GM12873 (cell line): ENCODE results near the gene MFGE8.

Experiments
- TF ChIP-seq, protein P1 (sequence below): IDR thresholded peaks from 2 replicates; pipeline ENCODE4 v1.5.1; 2012; ENCODE audit warnings: low read depth, mild to moderate bottlenecking, moderate library complexity, low read length, control low read depth; ENCODE audit not compliant: insufficient read depth; ENCODE audit errors: missing control alignments

The MFGE8 gene

DNA sequence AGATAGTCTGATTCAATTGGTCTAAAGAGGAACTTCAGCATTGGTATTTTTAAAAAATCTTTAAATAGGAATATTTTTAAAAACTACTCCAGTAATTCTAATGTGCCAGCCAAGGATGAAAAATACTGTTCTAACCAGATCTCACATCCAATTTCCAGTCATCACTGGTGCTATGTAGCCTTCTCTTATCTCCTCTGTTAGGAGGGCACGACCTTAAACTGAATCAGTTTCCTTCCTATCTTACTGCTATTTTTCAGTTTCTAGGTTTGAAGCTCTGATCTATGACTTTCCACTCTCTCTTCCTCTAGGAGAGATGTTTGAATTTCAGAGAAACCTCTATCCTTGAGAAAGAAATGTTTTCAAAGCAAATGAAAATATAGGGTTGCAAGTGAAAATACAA is 49.8 kb downstream of the MFGE8 start:
- TF ChIP-seq, protein P1, sequence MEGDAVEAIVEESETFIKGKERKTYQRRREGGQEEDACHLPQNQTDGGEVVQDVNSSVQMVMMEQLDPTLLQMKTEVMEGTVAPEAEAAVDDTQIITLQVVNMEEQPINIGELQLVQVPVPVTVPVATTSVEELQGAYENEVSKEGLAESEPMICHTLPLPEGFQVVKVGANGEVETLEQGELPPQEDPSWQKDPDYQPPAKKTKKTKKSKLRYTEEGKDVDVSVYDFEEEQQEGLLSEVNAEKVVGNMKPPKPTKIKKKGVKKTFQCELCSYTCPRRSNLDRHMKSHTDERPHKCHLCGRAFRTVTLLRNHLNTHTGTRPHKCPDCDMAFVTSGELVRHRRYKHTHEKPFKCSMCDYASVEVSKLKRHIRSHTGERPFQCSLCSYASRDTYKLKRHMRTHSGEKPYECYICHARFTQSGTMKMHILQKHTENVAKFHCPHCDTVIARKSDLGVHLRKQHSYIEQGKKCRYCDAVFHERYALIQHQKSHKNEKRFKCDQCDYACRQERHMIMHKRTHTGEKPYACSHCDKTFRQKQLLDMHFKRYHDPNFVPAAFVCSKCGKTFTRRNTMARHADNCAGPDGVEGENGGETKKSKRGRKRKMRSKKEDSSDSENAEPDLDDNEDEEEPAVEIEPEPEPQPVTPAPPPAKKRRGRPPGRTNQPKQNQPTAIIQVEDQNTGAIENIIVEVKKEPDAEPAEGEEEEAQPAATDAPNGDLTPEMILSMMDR, result no peak

DNA sequence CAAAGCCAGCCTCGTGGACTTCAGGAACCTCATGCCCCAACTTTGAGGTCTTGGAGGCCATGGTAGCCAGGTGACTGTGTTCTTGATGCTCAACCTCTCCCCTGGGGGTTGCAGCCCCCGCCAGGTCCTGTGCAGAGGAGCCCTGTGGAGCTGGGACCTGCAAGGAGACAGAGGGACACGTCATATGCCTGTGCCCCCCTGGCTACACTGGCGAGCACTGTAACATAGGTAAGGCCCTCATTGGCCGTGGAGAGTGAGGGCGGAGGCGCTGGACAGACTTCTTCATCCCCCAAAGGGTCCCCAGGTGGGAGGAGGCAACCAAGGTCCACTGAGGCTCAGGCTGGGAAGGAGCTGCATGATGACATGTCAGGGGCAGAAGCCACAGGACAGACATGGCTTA is 53.0 kb downstream of the MFGE8 start:
- TF ChIP-seq, protein P1, result no peak

DNA sequence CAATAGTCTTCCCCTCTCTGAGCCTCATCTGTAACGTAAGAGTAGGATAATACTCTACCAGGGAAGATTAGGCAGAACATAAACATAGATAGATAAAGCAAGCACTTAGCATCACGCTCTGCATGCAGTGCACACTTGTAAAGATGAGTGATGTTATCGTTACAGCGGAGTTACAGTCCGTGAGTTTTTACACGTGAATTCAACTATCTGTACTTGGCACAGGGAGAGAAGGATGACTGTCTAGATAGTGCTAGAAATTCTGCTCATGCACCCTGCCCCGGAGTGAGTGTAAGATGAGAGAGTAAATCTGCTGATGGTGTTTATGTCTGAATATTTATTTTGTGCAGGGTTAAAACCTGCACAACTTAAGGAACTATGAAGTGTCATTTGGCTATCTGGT is 53.6 kb downstream of the MFGE8 start:
- TF ChIP-seq, protein P1, result no peak

DNA sequence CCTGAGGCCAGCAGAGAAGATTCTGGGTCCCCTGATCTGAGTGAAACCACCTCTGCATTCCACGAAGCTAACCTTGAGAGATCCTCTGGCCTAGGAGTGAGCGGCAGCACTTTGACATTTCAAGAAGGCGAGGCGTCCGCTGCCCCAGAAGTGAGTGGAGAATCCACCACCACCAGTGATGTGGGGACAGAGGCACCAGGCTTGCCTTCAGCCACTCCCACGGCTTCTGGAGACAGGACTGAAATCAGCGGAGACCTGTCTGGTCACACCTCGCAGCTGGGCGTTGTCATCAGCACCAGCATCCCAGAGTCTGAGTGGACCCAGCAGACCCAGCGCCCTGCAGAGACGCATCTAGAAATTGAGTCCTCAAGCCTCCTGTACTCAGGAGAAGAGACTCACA is 54.2 kb downstream of the MFGE8 start:
- TF ChIP-seq, protein P1, result no peak

DNA sequence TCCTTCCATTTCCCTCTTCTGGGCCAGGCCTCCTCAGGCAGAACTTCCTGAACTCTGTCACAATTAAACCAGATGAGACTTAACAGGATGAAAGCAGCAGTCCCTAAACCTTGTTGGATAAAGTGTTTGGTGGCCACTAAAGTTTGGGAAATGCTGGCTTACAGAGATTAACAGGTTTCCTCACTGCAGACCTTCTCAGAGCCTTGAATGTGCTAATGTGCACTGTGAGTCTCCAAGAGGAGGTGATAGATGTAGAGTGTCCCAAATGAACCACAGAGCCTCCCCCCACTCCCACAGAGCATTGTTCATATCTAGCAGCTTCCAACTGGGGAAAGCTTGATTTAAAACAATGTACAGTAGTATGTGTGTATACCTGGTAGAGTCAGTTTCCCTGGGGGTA is 60.7 kb downstream of the MFGE8 start:
- TF ChIP-seq, protein P1, result no peak

DNA sequence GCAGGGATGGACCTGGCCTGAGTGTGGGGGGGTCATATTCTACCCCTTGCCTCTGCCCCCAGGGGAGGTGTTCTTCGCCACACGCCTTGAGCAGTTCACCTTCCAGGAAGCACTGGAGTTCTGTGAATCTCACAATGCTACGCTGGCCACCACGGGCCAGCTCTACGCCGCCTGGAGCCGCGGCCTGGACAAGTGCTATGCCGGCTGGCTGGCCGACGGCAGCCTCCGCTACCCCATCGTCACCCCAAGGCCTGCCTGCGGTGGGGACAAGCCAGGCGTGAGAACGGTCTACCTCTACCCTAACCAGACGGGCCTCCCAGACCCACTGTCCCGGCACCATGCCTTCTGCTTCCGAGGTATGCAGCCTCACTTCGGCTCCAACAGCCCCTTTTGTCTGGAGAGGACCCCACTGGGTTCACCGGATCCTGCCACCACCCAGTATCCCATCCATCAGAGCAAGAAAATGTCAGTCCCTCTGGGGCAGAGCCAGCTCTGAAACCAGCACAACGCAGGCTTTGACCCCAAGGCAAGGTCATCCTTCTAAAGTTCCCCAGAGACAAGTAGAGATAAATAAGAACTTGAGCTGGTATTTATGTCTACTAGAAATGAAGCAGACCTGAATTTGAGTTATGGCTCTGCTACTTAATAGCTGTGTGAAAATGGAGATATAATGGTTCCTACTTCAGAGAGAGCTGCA is 63.7 kb downstream of the MFGE8 start:
- TF ChIP-seq, protein P1, result no peak
